HAP-1 (cell line): ENCODE measurements around the gene GPC3.
A peak's percentile ranks its signal among the peaks of the same experiment; 100 is the strongest.

Source experiments
- DNase-seq, 2 experiments: peaks; one replicate each; pipeline ENCODE4 v3.0.0-alpha.2; 2016 to 2020; ENCODE audit warnings: low spot score in 2 of 2
- H3K27me3 ChIP-seq: fragments of 250-450 bp; sonication (Bioruptor Pico); 2 replicates; pipeline ENCODE4 v1.5.1; 2020; ENCODE audit warnings: low read depth, mild to moderate bottlenecking, moderate library complexity
- H3K36me3 ChIP-seq: fragments of 250-450 bp; sonication (Bioruptor Pico); replicated peaks from 2 replicates; pipeline ENCODE4 v1.5.1; 2020; ENCODE audit warnings: mild to moderate bottlenecking
- H3K4me1 ChIP-seq: fragments of 250-450 bp; sonication (Bioruptor Pico); 2 replicates; pipeline ENCODE4 v1.5.1; 2020; ENCODE audit warnings: mild to moderate bottlenecking
- H3K4me3 ChIP-seq: fragments of 250-450 bp; sonication (Bioruptor Pico); 2 replicates; pipeline ENCODE4 v1.5.1; 2020; ENCODE audit warnings: mild to moderate bottlenecking, moderate library complexity
- H3K9me3 ChIP-seq: fragments of 250-450 bp; sonication (Bioruptor Pico); 2 replicates; pipeline ENCODE4 v1.5.1; 2020; ENCODE audit warnings: mild to moderate bottlenecking, moderate library complexity
- in situ Hi-C: fragments of 300-500 bp; cut with MboI; formaldehyde crosslinking; loops from 3 replicates; pipeline ENCODE4 v1.14.3; 2020; ENCODE audit warnings: low sequenced_read_pairs, inconsistent platforms, mixed read lengths

GPC3 gene

DNA sequence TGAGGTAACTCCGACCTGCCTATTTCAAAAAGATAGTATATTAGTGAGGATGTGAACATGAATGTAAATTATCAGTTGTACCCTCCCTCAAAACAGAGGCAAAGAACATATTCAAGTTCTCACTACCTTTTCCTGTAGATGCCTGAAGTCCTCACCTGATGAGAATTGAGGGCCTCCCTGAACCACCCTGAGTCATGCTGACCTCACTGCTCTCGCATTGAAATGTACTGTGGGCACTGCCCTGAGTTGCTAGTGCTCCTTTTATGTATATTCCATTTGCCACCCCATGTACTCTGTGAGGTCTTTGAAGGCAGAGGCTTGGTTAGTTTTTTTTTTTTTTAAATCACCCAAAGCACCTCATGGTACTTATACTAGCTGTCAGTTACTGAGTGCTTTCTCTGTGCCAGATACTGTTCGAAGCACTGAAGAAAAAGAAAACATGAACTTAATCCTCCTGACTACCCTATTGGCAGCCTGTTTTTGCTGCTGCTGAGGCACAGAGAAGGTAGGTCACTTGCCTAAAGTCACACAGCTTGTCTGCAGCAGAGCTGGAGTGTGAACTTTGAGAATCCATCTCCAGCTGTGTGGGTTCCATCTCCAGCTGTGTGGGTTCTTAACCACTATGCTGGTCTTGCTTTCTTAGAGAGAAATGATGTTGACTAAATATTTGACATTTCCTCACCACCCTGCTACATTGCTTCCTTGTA, 317.0 kb downstream of the GPC3 start:
- DNase-seq: no peak
- in situ Hi-C loops: loop anchor here (25.0 kb wide), 2 partner anchors 331 to 456 kb away; partner anchors contain the start of gene TFDP3
- H3K4me3 ChIP-seq: no peak overlapping the region

DNA sequence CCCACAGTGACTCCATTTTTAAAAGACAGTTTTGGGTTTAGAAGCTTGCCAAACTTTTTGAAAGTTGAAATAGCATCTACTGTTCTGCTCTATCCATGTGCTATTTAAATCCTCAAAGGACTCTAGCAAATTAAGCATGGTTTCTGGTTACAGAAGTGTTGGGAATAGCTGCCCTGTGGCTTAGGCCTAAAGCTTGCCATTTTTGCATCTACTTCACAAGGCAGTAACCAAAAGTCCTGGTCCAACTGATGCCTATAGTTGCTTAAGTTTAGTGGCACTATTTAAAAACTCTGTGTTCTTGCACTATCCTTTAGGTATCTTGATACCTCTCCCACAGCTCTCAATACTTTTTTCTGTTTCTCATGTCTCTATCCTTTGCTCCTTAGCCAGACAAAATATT, 319.1 kb downstream of the GPC3 start:
- Histone ChIP-seq H3K4me3 (no peak overlapping the region), H3K27me3 (no peaks in the 10 kb centered on the region), H3K36me3 (peaks cover 14% of the 10 kb centered on the region), H3K4me1 (peaks cover 12% of the 10 kb centered on the region), H3K9me3 (no peaks in the 10 kb centered on the region)
- in situ Hi-C loops: loop anchor here (25.0 kb wide), 2 partner anchors 329 to 454 kb away; partner anchors contain the start of gene TFDP3
- DNase-seq: no peak

More for the DNA sequence above, 317.0 kb downstream of the GPC3 start:
- no peaks in the 10 kb centered on the region for H3K27me3 ChIP-seq
- H3K9me3 ChIP-seq: no peaks in the 10 kb centered on the region
- peaks cover 12% of the 10 kb centered on the region for H3K4me1 ChIP-seq
- peaks cover 14% of the 10 kb centered on the region for H3K36me3 ChIP-seq

DNA sequence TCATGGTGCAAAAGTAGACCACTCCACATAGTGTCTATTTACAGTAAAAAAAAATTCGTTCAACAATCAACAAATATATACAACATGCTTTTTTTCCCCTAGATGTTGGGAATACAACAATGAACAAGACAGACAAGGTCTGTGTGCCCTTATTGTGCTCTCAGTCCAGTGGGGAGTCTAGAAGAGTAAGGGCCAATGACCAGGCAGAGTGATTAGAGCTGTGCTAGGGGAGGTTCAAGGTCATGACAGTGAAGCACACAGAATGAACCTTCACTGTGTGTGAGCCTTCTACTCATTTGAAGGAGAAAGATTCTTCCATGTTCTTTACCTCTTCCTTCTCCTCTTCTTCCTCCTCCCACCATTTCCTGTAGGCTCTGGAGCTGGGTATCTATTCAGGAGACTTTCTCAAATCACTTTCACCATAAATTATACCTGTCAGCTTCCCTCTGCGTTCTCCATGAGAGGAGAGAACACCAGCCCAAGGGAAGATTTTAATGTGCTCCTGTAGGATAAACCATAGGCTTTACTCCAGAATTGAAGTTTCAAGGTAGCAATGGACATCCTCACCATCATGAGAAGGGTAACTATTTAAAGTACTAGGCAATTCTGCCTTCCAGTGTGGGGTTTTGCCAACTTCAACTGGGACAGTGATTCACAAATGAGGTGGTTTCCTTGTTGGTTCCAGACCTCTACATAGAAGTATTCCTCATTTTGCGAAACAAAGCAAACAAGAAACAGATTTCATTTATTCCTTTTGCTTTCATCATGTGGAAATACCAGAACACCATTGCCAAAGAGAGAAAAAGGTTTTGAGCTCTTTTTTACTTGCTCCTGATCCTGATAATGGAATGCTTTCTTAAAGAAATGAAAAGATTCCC, 323.2 kb downstream of the GPC3 start:
- Histone ChIP-seq H3K27me3 (no peaks in the 10 kb centered on the region), H3K36me3 (peaks cover 26% of the 10 kb centered on the region), H3K9me3 (no peaks in the 10 kb centered on the region), H3K4me1 (no peaks in the 10 kb centered on the region; the same call in 1 of the 2 replicates), H3K4me3 (no peak overlapping the region)
- in situ Hi-C loops: loop anchor here (25.0 kb wide), 2 partner anchors 325 to 450 kb away; partner anchors contain the start of gene TFDP3
- DNase-seq: no peak

DNA sequence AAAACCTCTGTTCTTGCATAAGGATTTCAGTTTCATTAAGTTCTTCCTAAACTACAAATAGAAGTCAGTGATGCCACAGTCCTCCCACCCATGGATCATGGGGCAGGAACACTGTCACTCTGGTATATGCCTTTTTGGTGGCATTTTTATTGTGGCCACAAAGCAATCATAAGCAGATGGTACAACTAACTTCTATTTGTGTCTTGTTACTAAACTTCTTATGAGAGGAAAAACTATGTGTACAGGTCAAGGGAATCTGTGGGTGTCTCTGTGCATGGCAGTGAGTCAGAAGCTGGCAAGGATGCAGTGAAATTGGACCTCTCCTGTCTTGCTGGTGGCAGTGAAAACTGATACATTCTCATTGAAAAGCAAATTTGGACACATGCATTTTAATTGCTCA, 325.1 kb downstream of the GPC3 start:
- H3K4me3 ChIP-seq: no peak overlapping the region
- peaks cover 29% of the 10 kb centered on the region for H3K36me3 ChIP-seq
- no peaks in the 10 kb centered on the region for H3K9me3 ChIP-seq
- DNase-seq: no peak
- in situ Hi-C loops: loop anchor here (25.0 kb wide), 2 partner anchors 323 to 448 kb away; partner anchors contain the start of gene TFDP3
- H3K27me3 ChIP-seq: no peaks in the 10 kb centered on the region
- peaks cover 3% of the 10 kb centered on the region; the same call in 1 of the 2 replicates for H3K4me1 ChIP-seq

DNA sequence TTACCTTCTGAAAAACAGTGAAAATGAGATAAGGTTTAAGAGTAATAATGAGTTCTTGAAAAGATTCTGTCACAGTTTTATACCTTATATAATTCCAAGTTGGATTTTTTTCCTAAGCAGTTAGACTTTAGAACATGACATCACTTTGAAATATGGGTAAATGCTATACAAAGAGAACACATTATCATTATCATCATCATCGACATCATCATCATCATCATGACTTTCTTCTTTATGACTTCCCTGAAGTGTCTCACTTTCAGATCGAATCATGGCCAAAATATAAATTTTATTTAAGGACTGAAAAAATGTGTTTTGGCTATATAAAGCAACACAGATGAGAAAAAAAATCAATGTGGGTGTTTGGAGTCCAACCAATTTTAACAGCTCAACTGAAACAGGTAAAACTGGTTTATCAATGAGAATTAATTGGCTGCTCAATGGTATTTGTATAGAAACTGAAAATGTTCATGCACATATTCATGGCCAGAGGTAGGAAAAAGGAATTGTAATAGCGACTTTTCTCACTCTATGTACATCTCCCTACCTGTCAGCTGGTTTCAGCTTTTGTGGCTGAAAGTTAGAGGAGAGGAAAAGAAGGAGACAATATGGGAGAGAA, 327.0 kb downstream of the GPC3 start:
- Histone ChIP-seq H3K36me3 (peaks cover 31% of the 10 kb centered on the region), H3K4me3 (no peak overlapping the region), H3K4me1 (peaks cover 3% of the 10 kb centered on the region; the same call in 1 of the 2 replicates), H3K9me3 (no peaks in the 10 kb centered on the region), H3K27me3 (no peaks in the 10 kb centered on the region)
- in situ Hi-C loops: loop anchor here (25.0 kb wide), 2 partner anchors 321 to 446 kb away; partner anchors contain the start of gene TFDP3
- no peak for DNase-seq

DNA sequence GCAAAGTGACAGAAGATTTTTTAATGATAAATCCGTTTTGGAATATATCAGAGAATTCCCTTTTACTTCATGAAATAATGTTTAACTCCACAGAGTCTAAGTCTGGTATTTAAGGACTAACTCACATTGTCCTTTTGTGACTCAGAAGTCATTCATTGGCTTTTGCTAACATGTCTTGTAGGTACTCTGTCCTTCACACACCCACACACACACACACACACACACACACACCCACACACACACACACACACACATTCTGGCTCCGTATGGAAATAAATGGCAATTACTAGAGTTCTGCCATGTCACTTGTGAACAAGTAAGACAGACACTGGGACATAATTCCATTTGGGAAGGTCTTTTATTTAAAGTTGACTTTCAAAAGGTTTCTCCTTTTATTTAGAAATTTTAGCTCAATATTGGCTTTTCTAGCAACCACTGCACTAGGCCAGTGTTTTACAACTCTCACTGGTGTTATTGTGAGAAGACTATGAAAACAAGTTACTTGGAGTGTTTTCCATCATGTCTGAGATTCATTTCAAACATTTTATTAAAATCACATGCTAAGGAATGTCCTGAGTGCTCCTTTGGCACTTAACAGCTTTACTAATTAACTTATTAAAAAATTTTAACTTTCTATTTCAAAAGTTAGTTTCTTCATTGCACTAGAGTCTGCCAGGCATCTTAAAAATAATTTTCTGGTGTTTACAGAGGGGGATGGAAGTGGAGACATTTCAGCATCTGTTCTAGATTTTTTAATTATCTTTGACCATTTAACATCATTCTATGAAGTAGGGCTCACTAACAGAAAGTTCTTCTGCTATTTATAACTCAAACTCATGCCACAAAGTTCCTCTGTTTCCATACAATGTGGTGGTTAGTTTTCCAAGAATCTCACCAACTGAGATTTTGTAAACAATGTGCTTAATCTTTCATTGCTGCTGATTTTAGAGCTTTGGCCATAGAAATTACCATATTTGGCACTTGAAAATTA, 329.8 kb downstream of the GPC3 start:
- in situ Hi-C loops: loop anchor here (25.0 kb wide), 2 partner anchors 318 to 443 kb away; partner anchors contain the start of gene TFDP3
- no peaks in the 10 kb centered on the region for H3K27me3 ChIP-seq
- H3K4me1 ChIP-seq: peaks cover 3% of the 10 kb centered on the region; the same call in 1 of the 2 replicates
- no peak overlapping the region for H3K4me3 ChIP-seq
- peaks cover 25% of the 10 kb centered on the region for H3K36me3 ChIP-seq
- no peaks in the 10 kb centered on the region for H3K9me3 ChIP-seq
- no peak for DNase-seq

DNA sequence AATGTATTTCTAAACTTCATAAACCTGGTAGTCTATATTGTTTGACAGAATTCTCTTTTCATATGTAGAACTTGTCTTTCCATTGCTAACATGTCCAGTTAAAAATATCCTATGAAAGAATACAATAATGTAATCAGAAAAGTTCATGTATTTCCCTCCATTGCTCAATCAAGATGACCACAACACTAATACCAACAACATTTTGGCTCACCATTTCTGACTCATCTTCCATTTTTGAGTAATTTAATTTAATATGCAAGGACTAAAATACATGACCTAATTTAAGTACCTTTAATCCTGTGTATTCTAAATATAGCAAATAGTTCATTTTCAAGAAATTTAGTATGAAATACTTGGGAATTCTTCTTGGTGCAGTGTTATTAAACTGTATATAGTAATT, 330.6 kb downstream of the GPC3 start:
- Histone ChIP-seq H3K27me3 (no peaks in the 10 kb centered on the region), H3K36me3 (peaks cover 17% of the 10 kb centered on the region), H3K9me3 (no peaks in the 10 kb centered on the region), H3K4me1 (peaks cover 5% of the 10 kb centered on the region), H3K4me3 (no peak overlapping the region)
- in situ Hi-C loops: loop anchor here (25.0 kb wide), 2 partner anchors 318 to 443 kb away; partner anchors contain the start of gene TFDP3
- no peak for DNase-seq

DNA sequence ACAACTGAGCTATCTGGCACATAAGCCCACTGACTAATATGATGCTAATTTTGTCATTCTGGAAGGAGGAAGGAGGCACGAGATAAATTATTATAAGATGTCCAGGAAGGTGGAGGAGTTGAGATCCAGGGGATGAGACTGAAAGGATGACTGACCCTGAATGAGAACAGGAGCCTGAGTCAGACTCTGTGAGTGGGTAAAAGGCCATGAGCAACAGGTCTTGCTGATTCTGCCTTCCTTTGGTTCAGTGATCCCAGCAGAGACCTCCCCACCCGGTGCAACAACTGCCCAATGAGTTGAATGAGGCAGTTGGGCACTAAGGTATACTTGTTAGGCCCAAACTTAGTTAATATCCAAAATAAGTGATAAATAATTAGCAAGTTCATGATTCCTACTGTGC, 332.0 kb downstream of the GPC3 start:
- Histone ChIP-seq H3K9me3 (no peaks in the 10 kb centered on the region), H3K4me3 (no peak overlapping the region), H3K27me3 (no peaks in the 10 kb centered on the region), H3K36me3 (peaks cover 11% of the 10 kb centered on the region), H3K4me1 (peaks cover 6% of the 10 kb centered on the region)
- DNase-seq: no peak
- in situ Hi-C loops: loop anchor here (25.0 kb wide), 2 partner anchors 316 to 441 kb away; partner anchors contain the start of gene TFDP3

DNA sequence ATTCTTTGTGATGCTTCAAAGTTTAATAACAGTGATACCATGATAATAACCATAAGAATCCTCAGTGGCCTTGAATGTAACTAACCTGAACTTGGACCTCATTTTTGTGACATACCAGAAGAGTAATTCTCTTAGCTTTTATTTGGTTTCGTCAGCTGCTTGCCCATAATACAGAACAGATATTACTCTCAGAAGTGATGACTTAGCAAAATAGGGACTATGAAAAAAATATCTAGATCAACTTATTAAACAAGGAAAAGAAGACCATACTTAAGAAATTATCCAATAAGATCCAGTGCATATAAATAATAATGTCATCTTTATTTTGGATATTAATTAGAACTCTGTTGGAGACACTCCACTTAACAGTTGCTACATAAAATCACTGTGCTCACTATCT, 333.2 kb downstream of the GPC3 start:
- H3K36me3 ChIP-seq: peaks cover 8% of the 10 kb centered on the region
- in situ Hi-C loops: loop anchor here (25.0 kb wide), 2 partner anchors 315 to 440 kb away; partner anchors contain the start of gene TFDP3

DNA sequence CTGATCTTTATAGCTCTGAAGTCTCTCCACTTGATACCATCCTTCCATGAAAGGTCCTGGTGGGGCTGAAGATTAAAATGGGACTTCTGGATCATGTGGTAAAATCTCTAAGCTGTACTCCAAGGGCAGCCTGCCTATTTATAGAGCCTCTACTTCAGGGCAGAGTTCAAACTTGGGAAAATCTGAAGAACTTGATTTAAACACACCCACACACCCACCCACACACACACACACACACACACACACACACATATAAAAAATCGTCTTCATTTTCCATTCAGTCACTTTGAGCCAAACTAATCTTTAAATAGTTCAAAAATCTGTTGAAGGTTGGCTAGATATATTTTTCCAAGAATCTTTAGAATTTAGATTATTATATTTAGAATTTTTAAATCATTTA, 335.2 kb downstream of the GPC3 start:
- Histone ChIP-seq H3K4me1 (peaks cover 3% of the 10 kb centered on the region), H3K9me3 (no peaks in the 10 kb centered on the region), H3K36me3 (peaks cover 5% of the 10 kb centered on the region), H3K4me3 (no peak overlapping the region), H3K27me3 (no peaks in the 10 kb centered on the region)
- in situ Hi-C loops: loop anchor here (25.0 kb wide), 2 partner anchors 313 to 438 kb away; partner anchors contain the start of gene TFDP3
- DNase-seq: no peak

More for the DNA sequence above, 333.2 kb downstream of the GPC3 start:
- no peak for DNase-seq
- Histone ChIP-seq H3K27me3 (no peaks in the 10 kb centered on the region), H3K4me1 (peaks cover 6% of the 10 kb centered on the region), H3K4me3 (no peak overlapping the region), H3K9me3 (no peaks in the 10 kb centered on the region)

DNA sequence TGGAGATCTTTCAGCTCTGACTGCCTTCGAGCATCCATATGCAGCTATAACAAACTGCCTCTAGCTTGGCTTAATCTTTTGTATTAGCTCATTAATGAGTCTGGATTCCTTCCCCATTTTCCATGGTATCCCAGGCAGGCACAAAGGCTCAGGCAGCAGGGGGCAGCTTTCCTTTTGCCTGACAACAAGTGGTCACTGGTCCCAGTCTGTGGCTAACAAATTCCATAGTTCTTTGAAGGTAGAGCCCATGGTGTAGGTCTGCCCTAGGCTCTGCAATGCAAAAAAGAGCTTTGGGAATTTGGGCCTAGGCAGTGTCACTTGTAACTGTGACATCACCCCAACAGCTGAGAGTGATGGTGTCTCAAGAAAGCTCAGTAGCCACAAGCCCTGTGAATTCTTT, 335.7 kb downstream of the GPC3 start:
- peak in 1 of 2 experiments; percentile 56 for DNase-seq
- Histone ChIP-seq H3K4me1 (peaks cover 3% of the 10 kb centered on the region), H3K36me3 (peaks cover 5% of the 10 kb centered on the region), H3K27me3 (no peaks in the 10 kb centered on the region), H3K9me3 (no peaks in the 10 kb centered on the region), H3K4me3 (no peak overlapping the region)
- in situ Hi-C loops: loop anchor here (25.0 kb wide), 2 partner anchors 312 to 437 kb away; partner anchors contain the start of gene TFDP3

DNA sequence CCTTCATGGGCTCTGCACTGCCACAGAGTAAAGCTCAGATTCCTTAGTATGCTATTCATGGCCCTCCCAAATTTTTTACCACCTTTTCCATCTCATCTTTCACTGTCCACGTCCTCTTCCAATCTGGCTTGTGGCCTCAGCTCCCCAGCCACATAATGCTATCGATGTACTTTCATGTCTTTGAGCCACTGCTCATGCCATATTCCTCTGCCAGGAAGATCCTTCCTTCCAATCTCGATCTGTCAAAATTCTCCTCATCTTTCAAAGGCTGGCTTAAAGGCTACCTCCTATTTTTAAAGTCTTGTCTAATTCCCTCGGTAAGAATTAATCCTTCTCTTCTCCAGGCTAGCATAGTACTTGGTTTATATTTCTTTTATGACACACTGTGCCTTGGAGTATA, 336.8 kb downstream of the GPC3 start:
- Histone ChIP-seq H3K27me3 (no peaks in the 10 kb centered on the region), H3K9me3 (no peaks in the 10 kb centered on the region), H3K36me3 (no peaks in the 10 kb centered on the region; the same call in 1 of the 2 replicates), H3K4me1 (peaks cover 3% of the 10 kb centered on the region), H3K4me3 (no peak overlapping the region)
- no peak for DNase-seq
- in situ Hi-C loops: no loop called here
